NB4 (cell line): ENCODE results near the gene PEAK1.

Source experiments
- POLR2A ChIP-seq: IDR thresholded peaks from 2 replicates; pipeline ENCODE4 v1.6.1; 2011; ENCODE audit warnings: mild to moderate bottlenecking; ENCODE audit not compliant: insufficient read length; ENCODE audit errors: extremely low read depth
- TF ChIP-seq, protein P1 (sequence below): IDR thresholded peaks from one replicate; pipeline ENCODE4 v1.5.1; 2012; ENCODE audit warnings: low read depth, low read length
- TF ChIP-seq, protein P2 (sequence below): IDR thresholded peaks from 2 replicates; pipeline ENCODE4 v1.6.1; 2011; ENCODE audit warnings: low read depth, low read length

DNA sequence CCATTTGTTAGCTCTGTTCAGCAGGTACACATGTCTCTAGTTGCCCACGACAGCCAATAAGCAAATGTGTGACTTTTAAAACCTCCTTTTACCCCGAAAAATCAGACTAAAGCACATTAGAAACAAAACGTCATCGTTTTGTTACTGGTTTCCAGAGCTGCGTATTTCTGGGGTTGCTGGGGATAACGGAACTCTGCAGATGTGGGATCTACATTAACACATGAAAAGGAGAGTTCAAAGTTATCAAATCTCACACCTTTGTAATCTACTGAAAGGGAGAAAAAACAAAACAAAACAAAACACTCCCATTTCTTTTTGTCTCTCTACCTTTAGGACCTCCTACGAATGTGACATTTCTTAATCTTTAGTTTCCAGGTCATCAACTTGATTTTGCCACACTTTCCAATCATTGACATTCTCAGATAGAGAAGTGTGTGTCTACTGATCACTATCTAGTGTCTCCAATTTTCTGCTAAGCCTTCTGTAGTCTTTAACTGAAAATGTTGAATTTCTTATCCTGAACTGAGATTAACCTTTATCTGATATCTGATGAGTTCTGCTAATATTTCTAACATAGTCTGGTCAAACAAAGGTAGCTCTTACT is 256.0 kb downstream of the PEAK1 start:
- TF ChIP-seq, protein P1, sequence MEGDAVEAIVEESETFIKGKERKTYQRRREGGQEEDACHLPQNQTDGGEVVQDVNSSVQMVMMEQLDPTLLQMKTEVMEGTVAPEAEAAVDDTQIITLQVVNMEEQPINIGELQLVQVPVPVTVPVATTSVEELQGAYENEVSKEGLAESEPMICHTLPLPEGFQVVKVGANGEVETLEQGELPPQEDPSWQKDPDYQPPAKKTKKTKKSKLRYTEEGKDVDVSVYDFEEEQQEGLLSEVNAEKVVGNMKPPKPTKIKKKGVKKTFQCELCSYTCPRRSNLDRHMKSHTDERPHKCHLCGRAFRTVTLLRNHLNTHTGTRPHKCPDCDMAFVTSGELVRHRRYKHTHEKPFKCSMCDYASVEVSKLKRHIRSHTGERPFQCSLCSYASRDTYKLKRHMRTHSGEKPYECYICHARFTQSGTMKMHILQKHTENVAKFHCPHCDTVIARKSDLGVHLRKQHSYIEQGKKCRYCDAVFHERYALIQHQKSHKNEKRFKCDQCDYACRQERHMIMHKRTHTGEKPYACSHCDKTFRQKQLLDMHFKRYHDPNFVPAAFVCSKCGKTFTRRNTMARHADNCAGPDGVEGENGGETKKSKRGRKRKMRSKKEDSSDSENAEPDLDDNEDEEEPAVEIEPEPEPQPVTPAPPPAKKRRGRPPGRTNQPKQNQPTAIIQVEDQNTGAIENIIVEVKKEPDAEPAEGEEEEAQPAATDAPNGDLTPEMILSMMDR, result no peak
- TF ChIP-seq, protein P2, sequence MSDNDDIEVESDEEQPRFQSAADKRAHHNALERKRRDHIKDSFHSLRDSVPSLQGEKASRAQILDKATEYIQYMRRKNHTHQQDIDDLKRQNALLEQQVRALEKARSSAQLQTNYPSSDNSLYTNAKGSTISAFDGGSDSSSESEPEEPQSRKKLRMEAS, result no peak
- TF ChIP-seq POLR2A, result no peak
